GM10266 (cell line): ENCODE results near the gene CCDC92.
A peak's percentile ranks its signal among the peaks of the same experiment; 100 is the strongest.

Source experiments
- DNase-seq: peaks from one replicate; pipeline ENCODE4 v3.0.0; 2012; ENCODE audit errors: extremely low spot score
- CTCF ChIP-seq: IDR thresholded peaks from 2 replicates; pipeline ENCODE4 v1.5.1; 2012; ENCODE audit warnings: mild to moderate bottlenecking, low read depth; ENCODE audit not compliant: control insufficient read depth, insufficient read depth; ENCODE audit errors: missing control alignments

Gene CCDC92

GRCh38 chr12:123934829-123935228 is 37.8 kb downstream of the CCDC92 start:
- no peak for TF ChIP-seq CTCF
- no peak for DNase-seq

GRCh38 chr12:123934016-123934620 is 38.5 kb downstream of the CCDC92 start:
- TF ChIP-seq CTCF = no peak
- DNase-seq = no peak

GRCh38 chr12:123933214-123933613 is 39.4 kb downstream of the CCDC92 start:
- no peak for DNase-seq
- no peak for TF ChIP-seq CTCF

GRCh38 chr12:123931686-123932321 is 40.8 kb downstream of the CCDC92 start:
- no peak for DNase-seq
- no peak for TF ChIP-seq CTCF

- DNase-seq = no peak
- TF ChIP-seq CTCF = no peak
Observed at GRCh38 chr12:123929946-123930583, 42.6 kb downstream of the CCDC92 start.

- no peak for DNase-seq
- no peak for TF ChIP-seq CTCF
Observed at GRCh38 chr12:123928897-123929296, 43.7 kb downstream of the CCDC92 start.

- DNase-seq = no peak
- TF ChIP-seq CTCF = peak; percentile 10
Observed at GRCh38 chr12:123928274-123928865, 44.3 kb downstream of the CCDC92 start.
